ENCODE results near the gene WWP2.

DNA sequence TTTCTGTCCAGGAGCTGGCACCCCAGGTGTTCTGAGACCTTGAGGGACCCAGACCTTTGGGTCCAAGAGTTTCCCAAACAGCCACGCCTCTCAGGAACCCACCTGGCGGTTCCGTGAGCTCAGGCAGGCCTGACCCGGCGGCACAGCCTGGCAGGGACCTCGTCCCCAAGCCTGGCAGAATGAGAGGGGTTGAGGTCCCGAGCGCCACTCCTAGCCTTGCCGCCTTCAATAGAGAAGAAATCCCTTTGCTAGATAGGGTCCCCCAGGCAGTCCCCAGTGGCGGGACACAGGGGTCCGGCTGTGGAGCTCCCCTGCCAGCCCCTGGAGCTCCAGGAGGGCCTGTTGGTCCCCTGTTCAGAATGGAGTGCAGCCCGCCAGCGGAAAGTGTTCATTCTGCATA is 178.5 kb downstream of the WWP2 start:
- TF ChIP-seq CTCF (IDR thresholded peaks at IDR 0.05; ENCODE audit: low read length) (no peak), EZH2 (optimal IDR thresholded peaks at IDR 0.05; ENCODE audit: low read depth, low read length) (no peak)

All from MM.1S (cell line).